ENCODE measurements around the gene NFKBIE. TPM values are rescaled to one million over a fixed set of nuclear protein-coding genes. Genes with fewer than 3 reads are reported as not detected.

Gene NFKBIE
- total and polyA plus RNA-seq, 2 experiments from 2014 or later = 12.5 to 34.2 TPM

DNA sequence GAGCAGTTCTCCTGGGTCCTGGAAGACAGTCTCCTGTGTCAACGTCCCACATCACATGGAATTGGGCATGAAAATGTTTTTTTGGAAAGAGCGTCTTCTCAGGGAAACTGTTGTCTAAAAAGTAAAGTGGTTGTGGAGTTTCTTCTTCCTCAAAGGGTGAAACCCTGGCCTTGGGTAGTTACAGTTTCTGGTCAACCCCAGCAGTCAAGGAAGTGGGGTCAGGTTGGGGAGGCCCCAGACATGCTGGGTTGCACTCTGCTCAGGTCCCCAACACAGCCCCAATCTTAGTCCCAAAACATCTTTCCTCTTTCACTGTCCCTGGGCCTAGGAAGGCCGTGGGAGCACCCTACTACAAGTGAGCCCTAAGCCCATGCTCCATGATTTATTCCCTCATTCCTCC lies 996 bp upstream of the NFKBIE start:
- no peak overlapping the region for H3K4me3 ChIP-seq
- H3K36me3 ChIP-seq = no peaks in the 10 kb centered on the region
- no peak for DNase-seq (ENCODE audit: low read depth in 1 of 2, low spot score in 1 of 2)
- peaks cover 23% of the 10 kb centered on the region for H3K27me3 ChIP-seq
- peaks cover 6% of the 10 kb centered on the region for H3K4me1 ChIP-seq (ENCODE audit: low read depth)
- no peaks in the 10 kb centered on the region for H3K9me3 ChIP-seq (ENCODE audit: low read depth)
- no peak overlapping the region for H3K27ac ChIP-seq
- TF ChIP-seq CTCF (IDR thresholded peaks at IDR 0.05; ENCODE audit: low read depth, low read length) = no peak

DNA sequence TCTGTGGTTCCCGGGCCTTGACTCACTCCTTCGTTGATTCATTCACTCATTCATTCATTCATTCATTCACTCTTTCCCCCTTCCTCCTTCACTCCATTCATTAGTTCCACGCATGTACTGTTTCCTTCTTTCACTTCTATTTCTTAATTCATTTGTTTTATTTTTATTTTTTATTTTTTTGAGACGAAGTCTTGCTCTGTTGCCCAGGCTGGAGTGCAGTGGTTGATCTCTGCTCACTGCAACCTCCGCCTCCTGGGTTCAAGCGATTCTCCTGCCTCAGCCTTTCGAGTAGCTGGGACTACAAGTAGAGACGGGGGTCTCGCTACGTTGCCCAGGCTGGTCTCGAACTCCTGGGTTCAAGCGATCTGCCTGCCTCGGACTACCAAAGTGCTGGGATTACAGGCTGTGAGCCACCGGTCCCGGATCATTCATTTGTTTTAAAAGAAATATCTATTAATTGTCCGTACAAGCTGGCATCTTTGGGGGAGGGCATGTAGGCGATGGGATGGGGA lies 427 bp upstream of the NFKBIE start:
- no peak for DNase-seq (ENCODE audit: low read depth in 1 of 2, low spot score in 1 of 2)
- Histone ChIP-seq H3K27me3 (peaks cover 23% of the 10 kb centered on the region), H3K36me3 (no peaks in the 10 kb centered on the region), H3K9me3 (ENCODE audit: low read depth) (no peaks in the 10 kb centered on the region), H3K27ac (no peak overlapping the region), H3K4me1 (ENCODE audit: low read depth) (peaks cover 6% of the 10 kb centered on the region), H3K4me3 (peak overlapping the region; percentile 44)
- TF ChIP-seq CTCF (IDR thresholded peaks at IDR 0.05; ENCODE audit: low read depth, low read length) = no peak

DNA sequence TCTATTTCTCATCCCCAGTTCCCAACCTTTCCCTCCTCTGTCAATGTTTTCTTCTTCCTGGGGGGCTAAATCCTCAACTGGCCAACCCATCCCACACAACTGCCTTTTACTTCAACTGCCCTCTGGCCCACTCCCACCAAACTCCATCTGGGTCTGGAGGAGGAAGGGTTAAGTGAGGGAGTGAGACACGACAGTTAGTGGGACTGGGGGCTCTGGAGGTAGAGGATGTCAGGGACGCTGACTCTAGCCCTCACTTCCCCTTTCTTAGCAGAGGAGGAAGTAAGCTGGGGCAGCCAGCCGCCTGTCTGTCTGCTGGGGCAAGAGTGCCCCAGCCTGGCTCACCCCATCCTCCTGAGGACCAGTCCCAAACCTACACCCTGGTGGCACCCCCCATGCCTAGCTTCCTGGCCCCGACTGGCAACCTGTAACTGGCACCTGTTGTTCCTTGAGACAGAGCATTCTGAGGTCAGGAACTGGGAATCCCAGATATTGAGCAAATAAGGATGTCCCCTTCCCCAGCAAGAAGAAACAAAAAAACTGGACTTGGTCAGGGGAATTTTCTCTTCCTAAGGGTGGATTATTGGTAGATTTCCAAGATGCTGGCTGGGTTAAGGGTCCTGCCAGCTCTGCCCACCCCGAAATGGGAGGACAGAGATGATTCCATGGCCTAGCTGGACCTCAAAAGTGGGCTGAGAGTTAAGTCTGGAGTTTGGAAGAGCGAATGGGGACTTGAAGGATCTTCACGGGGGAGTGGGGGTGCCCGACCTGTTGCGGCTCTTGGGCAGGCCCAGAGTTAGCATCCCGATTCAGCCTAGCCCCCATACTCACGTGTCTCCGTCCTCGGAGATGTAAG lies 971 bp downstream of the NFKBIE start:
- Histone ChIP-seq H3K36me3 (no peaks in the 10 kb centered on the region), H3K27ac (no peak overlapping the region), H3K9me3 (ENCODE audit: low read depth) (no peaks in the 10 kb centered on the region), H3K27me3 (peaks cover 11% of the 10 kb centered on the region), H3K4me1 (ENCODE audit: low read depth) (peaks cover 6% of the 10 kb centered on the region), H3K4me3 (peak overlapping the region; percentile 44)
- DNase-seq (ENCODE audit: low read depth in 1 of 2, low spot score in 1 of 2) = no peak
- no peak for TF ChIP-seq CTCF (IDR thresholded peaks at IDR 0.05; ENCODE audit: low read depth, low read length)

- no peaks in the 10 kb centered on the region for H3K9me3 ChIP-seq (ENCODE audit: low read depth)
- no peak overlapping the region for H3K4me3 ChIP-seq
- peaks cover 3% of the 10 kb centered on the region for H3K27me3 ChIP-seq
- no peaks in the 10 kb centered on the region for H3K36me3 ChIP-seq
- TF ChIP-seq CTCF (IDR thresholded peaks at IDR 0.05; ENCODE audit: low read depth, low read length) = no peak
- peaks cover 6% of the 10 kb centered on the region for H3K4me1 ChIP-seq (ENCODE audit: low read depth)
- peak in 1 of 2 donors; percentile 43 for DNase-seq (ENCODE audit: low read depth in 1 of 2, low spot score in 1 of 2)
- H3K27ac ChIP-seq = no peak overlapping the region
Measured at GRCh38 chr6:44263354-44264100, 1.8 kb downstream of the NFKBIE start.

DNA sequence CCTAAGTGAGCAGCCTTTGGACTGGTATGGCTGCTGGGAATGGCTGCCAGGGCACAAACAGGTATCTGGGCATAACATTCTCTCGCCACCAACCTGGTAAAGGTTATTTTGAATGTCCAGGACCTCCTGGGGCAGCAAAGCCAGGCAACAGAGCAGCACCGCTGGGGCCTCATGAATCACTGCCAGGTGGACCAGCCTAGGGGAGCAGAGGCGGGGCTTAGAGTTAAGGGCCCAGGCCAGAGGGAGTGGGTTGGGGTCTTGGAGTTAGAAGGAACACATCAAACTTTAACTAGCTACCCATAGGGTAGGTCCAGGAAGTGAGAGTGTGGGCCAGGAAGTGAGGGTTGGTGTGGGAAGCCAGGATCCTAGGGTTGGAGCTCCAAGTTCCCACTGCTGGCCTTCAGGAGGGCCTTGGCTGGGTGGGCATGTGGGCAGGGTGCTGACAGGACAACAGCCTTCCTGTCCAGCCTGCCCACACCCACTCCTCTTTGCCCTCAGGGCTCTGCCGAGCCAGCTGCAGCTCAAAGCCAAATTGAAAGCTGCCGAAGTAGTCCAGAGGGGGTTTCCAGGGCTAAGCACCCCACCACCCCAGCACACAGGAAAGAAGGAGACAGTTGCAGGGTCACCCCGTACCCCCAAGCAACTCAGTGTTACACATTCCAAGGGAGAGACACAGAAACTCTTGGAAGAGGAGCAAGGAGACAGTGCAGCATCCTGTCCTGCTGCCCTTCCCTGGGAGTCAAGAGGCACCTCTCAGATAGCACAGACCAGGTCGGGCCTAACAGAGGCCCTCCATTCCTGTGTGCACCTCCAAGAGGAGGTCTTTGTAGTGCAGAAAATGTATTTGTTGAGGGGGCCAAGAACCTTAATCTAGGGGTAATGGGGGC lies 2.6 kb downstream of the NFKBIE start:
- TF ChIP-seq CTCF (IDR thresholded peaks at IDR 0.05; ENCODE audit: low read depth, low read length) = no peak
- DNase-seq (ENCODE audit: low read depth in 1 of 2, low spot score in 1 of 2) = no peak
- Histone ChIP-seq H3K4me1 (ENCODE audit: low read depth) (peaks cover 3% of the 10 kb centered on the region), H3K36me3 (no peaks in the 10 kb centered on the region), H3K27ac (no peak overlapping the region), H3K4me3 (no peak overlapping the region), H3K9me3 (ENCODE audit: low read depth) (no peaks in the 10 kb centered on the region), H3K27me3 (no peaks in the 10 kb centered on the region)
